Panc1 (cell line): ENCODE measurements around the gene NPFF. TPM values are rescaled to one million over a fixed set of nuclear protein-coding genes. Genes with fewer than 3 reads are reported as not detected.

Source experiments
- ATAC-seq: fragments of 200-7000 bp; cut with Tn5 transposase; 2 replicates; pipeline ENCODE4 v1.9.1; 2020; ENCODE audit warnings: mild to moderate bottlenecking, moderate library complexity
- BruUV-seq: library from RNA; stranded (reverse); fragments of 400-500 nt; replicated peaks from 2 replicates; lab custom pipeline; 2021; lab: Mats Ljungman, UMichigan
- CTCF ChIA-PET: fragments of 300-600 bp; sonication (Branson Sonifier 250); formaldehyde crosslinking; loops from one replicate; lab custom pipeline; 2022; ENCODE audit warnings: antibody characterized with exemption; lab: Charles Lee
- POLR2A ChIA-PET: fragments of 300-600 bp; sonication (Branson Sonifier 250); formaldehyde crosslinking; loops from one replicate; lab custom pipeline; 2022; ENCODE audit warnings: antibody characterized with exemption; lab: Charles Lee
- DNase-seq: peaks from one replicate; pipeline ENCODE4 v3.0.0-alpha.2; 2010; ENCODE audit warnings: low read depth, low spot score
- H3K27ac ChIP-seq: 2 replicates; pipeline ENCODE4 v1.5.1; 2011; ENCODE audit warnings: mild to moderate bottlenecking, low read length, inconsistent platforms
- H3K27me3 ChIP-seq: fragments of 200-500 bp; sonication (Bioruptor generic); 2 replicates; pipeline ENCODE4 v1.6.0; 2014; ENCODE audit warnings: low read length, inconsistent platforms; ENCODE audit not compliant: control insufficient read depth, insufficient read depth
- H3K36me3 ChIP-seq: fragments of 200-500 bp; sonication (Bioruptor generic); 2 replicates; pipeline ENCODE4 v1.5.1; 2014; ENCODE audit warnings: inconsistent platforms, mild to moderate bottlenecking, low read length, moderate library complexity; ENCODE audit not compliant: control insufficient read depth, insufficient read depth
- H3K4me1 ChIP-seq: 2 replicates; pipeline ENCODE4 v1.5.1; 2011; ENCODE audit warnings: inconsistent platforms, mild to moderate bottlenecking, low read length, moderate library complexity; ENCODE audit not compliant: control insufficient read depth, insufficient read depth
- H3K4me3 ChIP-seq, 2 experiments: 2 replicates each; pipeline ENCODE4 v1.5.1; 2011 to 2012; ENCODE audit warnings: low read depth in 2 of 2, low read length in 2 of 2, mild to moderate bottlenecking in 2 of 2, inconsistent platforms in 1 of 2, moderate library complexity in 1 of 2
- H3K9me3 ChIP-seq: fragments of 200-500 bp; sonication (Bioruptor generic); 2 replicates; pipeline ENCODE4 v1.5.1; 2014; ENCODE audit warnings: low read depth, mild to moderate bottlenecking, inconsistent platforms, low read length, moderate library complexity; ENCODE audit not compliant: control insufficient read depth, insufficient read depth
- POLR2AphosphoS5 ChIP-seq: IDR thresholded peaks from 2 replicates; pipeline ENCODE4 v1.6.1; 2012; ENCODE audit warnings: mild to moderate bottlenecking, low read depth, low read length, moderate library complexity
- REST ChIP-seq, 2 experiments: IDR thresholded peaks; 2 replicates each; pipeline ENCODE4 v1.6.1; 2011 to 2012; ENCODE audit warnings: low read depth in 2 of 2, control low read depth in 1 of 2, low read length in 1 of 2, mild to moderate bottlenecking in 1 of 2, moderate library complexity in 1 of 2; ENCODE audit not compliant: insufficient read depth in 1 of 2
- SIN3A ChIP-seq: IDR thresholded peaks from 2 replicates; pipeline ENCODE4 v1.6.1; 2012; ENCODE audit warnings: low read depth, mild to moderate bottlenecking, low read length, moderate library complexity, borderline replicate concordance; ENCODE audit not compliant: insufficient read depth
- TCF7L2 ChIP-seq: IDR thresholded peaks from 2 replicates; pipeline ENCODE4 v1.6.1; 2011; ENCODE audit warnings: mild to moderate bottlenecking, low read depth, low read length, inconsistent platforms
- in situ Hi-C: cut with HindIII; loops from 2 replicates; pipeline ENCODE4 v1.10.0; 2016; ENCODE audit warnings: low sequenced_read_pairs, low pct_unique_long_range_greater_than_20kb
- intact Hi-C: fragments of 100-400 bp; cut with micrococcal nuclease; formaldehyde crosslinking; loops from one replicate; pipeline ENCODE4 v1.10.0; 2022; ENCODE audit not compliant: unreplicated experiment
- total RNA-seq: library from RNA; stranded (reverse); gene quantifications from one replicate; pipeline ENCODE4 v1.2.1, GENCODE V29; 2021; ENCODE audit not compliant: unreplicated experiment
- TF ChIP-seq, protein P1 (sequence below): fragments of 450-650 bp; IDR thresholded peaks from 2 replicates; pipeline ENCODE4 v1.5.1; 2017; ENCODE audit warnings: mild to moderate bottlenecking

NPFF gene
- total RNA-seq, 1 experiment from 2014 or later = not detected

GRCh38 chr12:53489242-53489864 is 17.9 kb downstream of the NPFF start:
- Histone ChIP-seq H3K4me1 (peaks cover 14% of the 10 kb centered on the region), H3K36me3 (no peaks in the 10 kb centered on the region), H3K27ac (no peak overlapping the region), H3K27me3 (no peaks in the 10 kb centered on the region), H3K4me3 (no peak overlapping the region), H3K9me3 (no peaks in the 10 kb centered on the region)
- ATAC-seq (no peak), DNase-seq (no peak)
- no peak for TF ChIP-seq POLR2AphosphoS5
- no peak for TF ChIP-seq SIN3A
- TF ChIP-seq, protein P1, sequence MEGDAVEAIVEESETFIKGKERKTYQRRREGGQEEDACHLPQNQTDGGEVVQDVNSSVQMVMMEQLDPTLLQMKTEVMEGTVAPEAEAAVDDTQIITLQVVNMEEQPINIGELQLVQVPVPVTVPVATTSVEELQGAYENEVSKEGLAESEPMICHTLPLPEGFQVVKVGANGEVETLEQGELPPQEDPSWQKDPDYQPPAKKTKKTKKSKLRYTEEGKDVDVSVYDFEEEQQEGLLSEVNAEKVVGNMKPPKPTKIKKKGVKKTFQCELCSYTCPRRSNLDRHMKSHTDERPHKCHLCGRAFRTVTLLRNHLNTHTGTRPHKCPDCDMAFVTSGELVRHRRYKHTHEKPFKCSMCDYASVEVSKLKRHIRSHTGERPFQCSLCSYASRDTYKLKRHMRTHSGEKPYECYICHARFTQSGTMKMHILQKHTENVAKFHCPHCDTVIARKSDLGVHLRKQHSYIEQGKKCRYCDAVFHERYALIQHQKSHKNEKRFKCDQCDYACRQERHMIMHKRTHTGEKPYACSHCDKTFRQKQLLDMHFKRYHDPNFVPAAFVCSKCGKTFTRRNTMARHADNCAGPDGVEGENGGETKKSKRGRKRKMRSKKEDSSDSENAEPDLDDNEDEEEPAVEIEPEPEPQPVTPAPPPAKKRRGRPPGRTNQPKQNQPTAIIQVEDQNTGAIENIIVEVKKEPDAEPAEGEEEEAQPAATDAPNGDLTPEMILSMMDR = no peak
- TF ChIP-seq REST (IDR thresholded peaks at IDR 0.05; ENCODE audit: insufficient read depth in 1 of 2, low read depth in 2 of 2, low read length in 1 of 2) = no peak
- TF ChIP-seq TCF7L2 = no peak
- CTCF ChIA-PET = interaction anchor here (0.6 kb wide), 1 partner anchor 154 kb away, joined by 3 read pairs; no protein-coding TSS in a partner anchor
- intact Hi-C loops (no loop called here), in situ Hi-C loops (no loop called here)
- POLR2A ChIA-PET = no interaction called here
- no TSS peak for BruUV-seq

- ChIA-PET CTCF (no interaction called here), POLR2A (no interaction called here)
- Histone ChIP-seq H3K36me3 (peaks cover 4% of the 10 kb centered on the region; the same call in 1 of the 2 replicates), H3K4me3 (no peak overlapping the region), H3K27me3 (no peaks in the 10 kb centered on the region), H3K27ac (no peak overlapping the region), H3K9me3 (no peaks in the 10 kb centered on the region), H3K4me1 (no peaks in the 10 kb centered on the region)
- intact Hi-C loops (no loop called here), in situ Hi-C loops (no loop called here)
- ATAC-seq = no peak
- TF ChIP-seq SIN3A = no peak
- no TSS peak for BruUV-seq
- DNase-seq = no peak
These were observed 20.4 kb downstream of the NPFF start for GRCh38 chr12:53486736-53487487.
